Activated gamma-delta T cell (primary cell): Measurements from ENCODE around the gene ATF6B.

Experiments used
- DNase-seq: peaks from one replicate; lab custom pipeline; 2025; lab: John Stamatoyannopoulos, UW

The ATF6B gene

GRCh38 chr6:32131439-32131948 lies 3.4 kb upstream of the ATF6B start:
- no peak for DNase-seq

- no peak for DNase-seq
These were observed 1.4 kb upstream of the ATF6B start for GRCh38 chr6:32129297-32130088.

DNA sequence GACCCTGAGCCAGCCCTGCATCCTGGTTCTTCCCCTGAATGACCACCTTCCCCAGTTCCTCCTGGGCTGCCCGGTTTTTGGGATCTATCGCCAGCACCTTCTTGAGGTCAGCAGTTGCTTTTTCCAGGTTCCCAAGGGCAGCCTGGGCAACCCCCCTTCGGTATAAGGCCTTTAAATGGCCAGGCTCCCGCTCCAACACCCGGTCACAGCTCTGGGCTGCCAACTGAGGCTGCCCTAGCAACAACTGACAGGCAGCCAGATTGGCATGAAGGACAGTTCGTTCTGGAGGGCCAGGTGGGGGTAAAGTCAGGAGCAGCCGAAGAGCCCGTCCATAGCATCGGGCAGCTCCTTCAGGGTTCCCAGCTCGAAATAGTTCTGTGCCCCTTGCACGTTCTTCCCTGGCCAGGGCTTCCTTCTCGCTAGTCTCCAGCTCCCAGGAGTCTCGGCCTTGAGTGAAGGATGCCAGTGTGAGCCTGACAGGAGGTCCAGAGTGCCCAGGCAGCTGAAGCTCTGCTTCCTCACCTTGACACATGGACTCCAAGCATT lies 778 bp upstream of the ATF6B start:
- no peak for DNase-seq

GRCh38 chr6:32127409-32127716 lies 683 bp downstream of the ATF6B start:
- no peak for DNase-seq

DNA sequence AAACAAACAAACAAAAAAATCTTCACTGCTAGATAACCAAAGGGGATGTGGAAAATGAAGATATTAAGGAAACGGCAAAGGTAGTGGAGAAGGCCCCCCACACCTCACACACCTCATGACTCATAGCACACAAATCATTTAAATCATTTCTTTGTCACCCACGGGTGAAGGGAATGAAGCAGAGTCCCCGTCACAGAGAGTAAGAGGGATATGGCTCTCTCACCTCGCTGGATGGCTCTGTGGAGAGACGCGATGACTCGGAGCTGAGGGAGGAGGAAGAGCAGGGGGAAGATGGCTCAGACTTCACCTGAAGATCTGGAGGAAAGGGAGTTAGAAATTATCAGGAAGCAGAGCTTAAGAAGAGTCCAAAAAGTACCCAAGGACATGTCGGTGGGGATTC lies 1.2 kb downstream of the ATF6B start:
- DNase-seq: no peak

- DNase-seq: no peak
These were observed 4.4 kb downstream of the ATF6B start for GRCh38 chr6:32123681-32124080.

GRCh38 chr6:32120573-32121059 lies 7.4 kb downstream of the ATF6B start:
- DNase-seq: no peak

DNA sequence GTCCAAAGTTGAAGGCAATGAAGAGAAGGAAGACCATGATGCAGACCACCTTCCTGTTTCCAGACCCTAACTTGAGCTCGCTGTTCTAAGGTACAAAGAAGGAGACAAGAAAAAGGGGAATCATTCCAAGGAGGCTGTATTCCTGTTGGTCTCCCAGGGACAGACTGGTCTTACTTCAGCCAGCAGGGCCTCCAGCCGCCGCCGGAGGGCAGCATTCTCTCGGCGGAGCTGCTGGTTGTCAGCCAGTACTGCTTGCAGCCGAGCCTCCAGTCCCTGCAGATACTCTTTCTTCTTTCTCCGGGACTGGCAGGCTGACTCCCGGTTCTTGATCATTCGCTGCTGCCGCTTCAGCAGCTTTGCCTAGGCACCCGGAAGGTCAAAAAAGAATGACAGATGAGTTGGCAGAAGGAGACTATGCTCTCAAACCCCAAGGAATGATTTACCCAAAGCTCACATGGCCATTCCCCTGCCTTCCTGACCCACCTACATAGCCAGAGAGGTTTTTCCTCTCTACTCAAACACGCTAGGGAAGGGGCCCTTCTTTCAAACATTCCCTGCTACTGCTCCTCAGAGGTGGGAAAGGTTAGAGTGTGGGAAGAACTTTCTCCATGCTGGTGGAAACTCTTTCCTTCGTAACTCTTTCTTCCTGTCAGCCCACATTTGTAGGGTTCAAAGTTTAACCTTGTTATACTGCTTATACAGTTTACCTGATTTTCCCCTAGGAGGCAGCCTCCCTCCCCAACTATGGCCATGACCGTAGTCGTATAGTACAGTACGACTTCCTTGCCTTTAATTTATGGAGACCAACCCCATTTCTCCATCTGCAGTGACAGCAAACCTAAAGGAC lies 9.0 kb downstream of the ATF6B start:
- peak; percentile 38 for DNase-seq

DNA sequence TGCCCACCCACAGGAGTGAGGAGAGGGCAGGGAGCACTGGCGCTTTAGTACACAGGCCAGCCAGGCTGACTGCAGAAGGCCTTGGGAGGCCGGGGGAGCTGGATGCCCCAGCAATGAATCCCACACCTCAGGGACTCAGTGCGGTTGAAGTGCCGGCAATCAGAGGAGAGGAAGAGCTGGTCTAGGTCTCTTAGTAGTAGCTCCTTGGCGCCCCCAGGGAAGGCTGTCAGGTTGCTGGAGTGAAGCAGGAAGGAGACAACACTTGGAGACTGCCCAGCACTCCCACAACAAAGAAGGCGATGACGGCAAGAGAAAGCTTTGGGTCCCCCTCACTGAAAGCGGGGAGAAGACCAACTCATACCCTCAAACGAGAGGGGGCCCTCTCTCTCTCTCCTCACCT lies 10.6 kb downstream of the ATF6B start:
- DNase-seq: no peak

DNA sequence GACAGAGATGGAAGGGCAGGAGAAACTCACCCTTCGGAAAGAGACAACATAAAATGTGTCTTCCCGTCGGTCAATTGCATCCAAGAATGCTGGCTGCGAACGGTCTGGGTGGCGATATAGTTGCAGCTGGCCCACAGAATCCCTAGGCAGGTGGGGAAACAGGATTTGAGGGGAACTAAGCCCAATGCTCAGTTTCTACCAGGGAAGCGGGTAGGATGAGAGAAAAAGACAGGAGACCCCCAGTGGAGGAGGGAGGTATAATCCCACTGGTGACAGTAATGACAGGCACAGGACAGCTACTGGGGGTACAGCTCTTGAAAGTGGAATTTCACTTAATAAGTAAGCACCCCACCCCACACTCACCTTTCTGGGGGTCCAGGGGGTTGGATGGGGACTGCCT lies 11.4 kb downstream of the ATF6B start:
- no peak for DNase-seq

- DNase-seq: no peak
These were observed 12.4 kb downstream of the ATF6B start for GRCh38 chr6:32115623-32116022.

- no peak for DNase-seq
These were observed 13.2 kb downstream of the ATF6B start for GRCh38 chr6:32114796-32115195.

DNA sequence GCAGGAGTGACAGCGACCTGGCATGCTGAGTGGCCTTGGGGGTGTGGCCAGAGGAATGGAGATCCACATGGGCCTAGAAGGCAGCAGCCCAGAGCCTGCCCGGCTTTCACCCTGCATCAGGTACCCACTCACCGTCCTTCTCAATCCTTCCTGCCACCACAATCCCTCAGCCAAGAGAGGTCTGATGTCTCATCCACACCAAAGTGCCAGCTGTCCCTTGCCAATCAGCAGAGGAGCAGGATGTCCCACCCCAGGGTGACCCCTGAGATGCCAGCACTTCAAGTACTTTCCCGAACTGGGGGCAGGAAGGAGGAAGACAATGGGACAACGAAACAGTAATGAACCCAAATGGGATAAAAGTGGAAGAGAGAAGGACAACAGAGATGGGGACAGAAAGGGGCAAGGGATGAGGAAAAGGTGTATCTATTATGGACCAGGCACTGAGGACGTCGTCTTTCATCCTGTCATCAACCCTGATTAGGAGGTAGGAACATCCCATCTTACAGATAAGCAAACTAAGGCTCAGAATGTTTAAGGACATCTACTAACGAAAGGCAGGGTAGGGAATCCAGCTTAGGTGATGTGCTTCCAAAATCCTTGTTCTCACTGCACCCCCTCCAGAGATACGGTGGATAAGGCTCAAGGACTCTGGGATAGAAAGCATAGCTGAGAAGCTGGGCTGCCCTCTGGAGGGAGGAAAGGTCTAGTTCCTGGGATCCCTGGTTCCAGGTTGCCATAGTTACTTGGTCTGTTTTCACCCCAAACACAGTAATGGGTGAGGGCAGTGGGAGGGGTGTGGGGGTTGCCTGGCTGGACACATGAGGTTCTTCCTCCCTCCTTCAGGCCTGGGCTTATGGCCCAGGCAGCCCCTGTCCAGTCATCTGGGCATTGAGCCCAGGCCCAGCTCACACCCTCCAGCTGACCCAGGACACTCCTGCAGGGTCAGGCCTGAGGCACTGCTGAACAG lies 14.4 kb downstream of the ATF6B start:
- DNase-seq: no peak

- DNase-seq: no peak
These were observed 15.5 kb downstream of the ATF6B start for GRCh38 chr6:32112431-32112980.

- no peak for DNase-seq
These were observed 16.5 kb downstream of the ATF6B start for GRCh38 chr6:32111424-32112066.

GRCh38 chr6:32110632-32111031 lies 17.4 kb downstream of the ATF6B start:
- no peak for DNase-seq

- DNase-seq: no peak
These were observed 18.3 kb downstream of the ATF6B start for GRCh38 chr6:32109765-32110160.

- no peak for DNase-seq
These were observed 18.8 kb downstream of the ATF6B start, which contains the start of gene TNXB for GRCh38 chr6:32109114-32109764. TSS of gene TNXB (minus strand) at chr6:32109338. CDS start at chr6:32098198, 11,140 bp downstream.

DNA sequence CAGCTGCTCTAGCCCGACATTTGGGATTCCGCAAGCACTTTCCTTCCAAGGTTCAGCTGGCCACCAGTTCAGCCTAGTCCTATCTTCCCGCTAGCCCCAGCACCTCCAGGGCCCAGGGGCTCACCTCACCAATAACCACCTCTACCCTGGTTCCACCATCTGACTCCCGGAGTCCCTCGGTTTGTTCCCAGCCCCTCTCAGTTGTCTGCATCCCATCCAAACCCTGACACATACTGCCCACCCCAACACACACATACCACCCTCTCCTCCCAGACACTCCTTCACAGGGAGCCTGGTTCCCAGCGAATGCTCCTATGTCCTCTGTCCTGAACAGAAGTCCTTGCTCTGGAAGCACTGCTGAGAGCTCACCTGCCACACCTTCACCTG lies 19.3 kb downstream of the ATF6B start:
- no peak for DNase-seq

DNA sequence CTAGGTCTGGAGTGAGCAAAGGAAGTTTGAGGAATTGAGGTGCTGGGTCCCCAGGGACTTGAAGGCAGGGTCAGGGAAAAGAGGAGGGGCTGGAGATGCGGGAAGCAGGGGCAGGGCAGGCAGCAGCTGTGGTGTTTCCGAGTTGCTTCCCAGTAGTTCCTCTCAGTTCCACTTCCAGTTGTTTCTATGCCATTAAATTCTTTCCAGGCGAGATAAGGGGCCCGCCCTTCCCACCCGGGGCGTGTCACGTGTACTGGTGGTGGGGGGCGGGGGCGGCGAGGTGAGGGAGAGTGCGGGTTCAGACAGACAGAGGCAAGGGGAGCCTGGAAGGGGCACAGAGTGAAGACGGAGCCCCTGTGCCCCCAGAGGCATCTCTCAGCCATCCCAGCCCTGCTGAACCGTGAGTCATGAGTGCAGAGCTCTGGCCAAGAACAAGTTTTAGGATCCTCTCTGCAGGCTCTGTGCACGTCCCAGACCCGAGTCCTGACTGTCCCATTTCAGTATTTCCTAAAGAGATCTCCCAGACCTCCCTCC lies 19.9 kb downstream of the ATF6B start:
- no peak for DNase-seq
